Progenitor cell of endocrine pancreas (in vitro differentiated cells): ENCODE measurements around the gene PSMD3. TPM values are rescaled to one million over a fixed set of nuclear protein-coding genes. Genes with fewer than 3 reads are reported as not detected.
A peak's percentile ranks its signal among the peaks of the same experiment; 100 is the strongest.

Experiments used
- DNase-seq: peaks from one replicate; pipeline ENCODE4 v3.0.0; 2021; ENCODE audit warnings: low spot score; ENCODE audit not compliant: unreplicated experiment
- H3K27ac Mint-ChIP-seq: 2 replicates; pipeline ENCODE4 v1.8.0; 2021; ENCODE audit warnings: mild to moderate bottlenecking, moderate library complexity, mixed read lengths
- H3K27me3 Mint-ChIP-seq: 2 replicates; pipeline ENCODE4 v1.8.0; 2021; ENCODE audit warnings: mixed read lengths
- H3K36me3 Mint-ChIP-seq: 2 replicates; pipeline ENCODE4 v1.8.0; 2022; ENCODE audit warnings: mixed read lengths; ENCODE audit not compliant: insufficient read depth
- H3K4me1 Mint-ChIP-seq: 2 replicates; pipeline ENCODE4 v1.8.0; 2021; ENCODE audit warnings: low read depth, mixed read lengths
- H3K4me3 Mint-ChIP-seq: 2 replicates; pipeline ENCODE4 v1.8.0; 2021; ENCODE audit warnings: low read depth, mild to moderate bottlenecking, moderate library complexity, mixed read lengths
- H3K9me3 Mint-ChIP-seq: 2 replicates; pipeline ENCODE4 v1.8.0; 2021; ENCODE audit warnings: low read depth, mixed read lengths
- CTCF ChIP-seq: fragments of 200-600 bp; sonication (generic); IDR thresholded peaks from one replicate; pipeline ENCODE4 v1.5.0; 2021; ENCODE audit warnings: antibody characterized with exemption, mild to moderate bottlenecking; ENCODE audit not compliant: unreplicated experiment
- total RNA-seq: library from RNA; stranded (reverse); gene quantifications from 2 replicates; pipeline ENCODE4 v1.2.1, GENCODE V29; 2021

The PSMD3 gene
- total RNA-seq, 1 donor from 2014 or later, result 117 TPM

GRCh38 chr17:40015998-40016985, 35.7 kb downstream of the PSMD3 start:
- H3K9me3 Mint-ChIP-seq, result peaks cover 6% of the 10 kb centered on the region
- DNase-seq, result no peak
- H3K4me3 Mint-ChIP-seq, result no peak overlapping the region
- H3K36me3 Mint-ChIP-seq, result peaks cover 10% of the 10 kb centered on the region
- peaks cover 7% of the 10 kb centered on the region for H3K4me1 Mint-ChIP-seq
- peaks cover 7% of the 10 kb centered on the region for H3K27me3 Mint-ChIP-seq
- H3K27ac Mint-ChIP-seq, result no peak overlapping the region
- TF ChIP-seq CTCF, result no peak

- Mint-ChIP-seq H3K27ac (no peak overlapping the region), H3K4me3 (no peak overlapping the region)
- DNase-seq, result no peak
Measured at GRCh38 chr17:40017422-40018080, 36.9 kb downstream of the PSMD3 start.

GRCh38 chr17:40018211-40019121, 37.9 kb downstream of the PSMD3 start:
- Mint-ChIP-seq H3K27ac (peak overlapping the region; percentile 26), H3K36me3 (peaks cover 11% of the 10 kb centered on the region), H3K9me3 (no peaks in the 10 kb centered on the region), H3K27me3 (peaks cover 7% of the 10 kb centered on the region), H3K4me3 (no peak overlapping the region), H3K4me1 (peaks cover 7% of the 10 kb centered on the region)
- TF ChIP-seq CTCF, result no peak
- DNase-seq, result no peak

More at GRCh38 chr17:40017422-40018080, 36.9 kb downstream of the PSMD3 start:
- Mint-ChIP-seq H3K36me3 (peaks cover 11% of the 10 kb centered on the region), H3K27me3 (peaks cover 7% of the 10 kb centered on the region), H3K4me1 (peaks cover 7% of the 10 kb centered on the region), H3K9me3 (no peaks in the 10 kb centered on the region)
- TF ChIP-seq CTCF, result no peak

GRCh38 chr17:40019140-40019991, 38.8 kb downstream of the PSMD3 start:
- no peak overlapping the region for H3K27ac Mint-ChIP-seq
- H3K4me1 Mint-ChIP-seq, result peaks cover 4% of the 10 kb centered on the region
- peaks cover 2% of the 10 kb centered on the region for H3K27me3 Mint-ChIP-seq
- peaks cover 11% of the 10 kb centered on the region for H3K36me3 Mint-ChIP-seq
- no peak for DNase-seq
- no peak for TF ChIP-seq CTCF
- no peak overlapping the region for H3K4me3 Mint-ChIP-seq
- H3K9me3 Mint-ChIP-seq, result no peaks in the 10 kb centered on the region
